Smooth muscle cell (in vitro differentiated cells): ENCODE data around the gene PLB1. TPM values are rescaled to one million over a fixed set of nuclear protein-coding genes. Genes with fewer than 3 reads are reported as not detected.

Experiments used
- DNase-seq: peaks from one replicate; lab custom pipeline; 2025; ENCODE audit not compliant: unreplicated experiment; lab: John Stamatoyannopoulos, UW
- H2AFZ ChIP-seq: fragments of 200-600 bp; sonication (generic); 2 replicates; pipeline ENCODE4 v1.6.0; 2016; ENCODE audit warnings: antibody characterized with exemption, low read depth, mild to moderate bottlenecking
- H3F3A ChIP-seq: fragments of 200-600 bp; sonication (generic); 2 replicates; pipeline ENCODE4 v1.6.0; 2017; ENCODE audit warnings: antibody characterized with exemption, low read depth
- H3K27ac ChIP-seq: fragments of 200-600 bp; sonication (generic); 2 replicates; pipeline ENCODE4 v1.5.1; 2016; ENCODE audit warnings: low read depth, mild to moderate bottlenecking
- H3K27me3 ChIP-seq: fragments of 200-600 bp; sonication (generic); 2 replicates; pipeline ENCODE4 v1.6.1; 2016; ENCODE audit warnings: low read depth, mild to moderate bottlenecking
- H3K36me3 ChIP-seq: fragments of 200-600 bp; sonication (generic); 2 replicates; pipeline ENCODE4 v1.5.1; 2016; ENCODE audit warnings: low read depth
- H3K4me1 ChIP-seq: fragments of 200-600 bp; sonication (generic); 2 replicates; pipeline ENCODE4 v1.5.1; 2016; ENCODE audit warnings: low read depth
- H3K4me2 ChIP-seq: fragments of 200-600 bp; sonication (generic); 2 replicates; pipeline ENCODE4 v1.6.0; 2016; ENCODE audit warnings: mild to moderate bottlenecking
- H3K4me3 ChIP-seq: fragments of 200-600 bp; sonication (generic); 2 replicates; pipeline ENCODE4 v1.5.1; 2016; ENCODE audit warnings: mild to moderate bottlenecking
- H3K79me2 ChIP-seq: fragments of 200-600 bp; sonication (generic); 2 replicates; pipeline ENCODE4 v1.6.0; 2016; ENCODE audit warnings: low read depth, mild to moderate bottlenecking
- H3K9ac ChIP-seq: fragments of 200-600 bp; sonication (generic); 2 replicates; pipeline ENCODE4 v1.6.0; 2016; ENCODE audit warnings: low read depth
- H3K9me3 ChIP-seq: fragments of 200-600 bp; sonication (generic); replicated peaks from 2 replicates; pipeline ENCODE4 v1.5.1; 2016; ENCODE audit warnings: low read depth
- H4K20me1 ChIP-seq: fragments of 200-600 bp; sonication (generic); 2 replicates; pipeline ENCODE4 v1.6.0; 2016; ENCODE audit warnings: low read depth
- WGBS: methylation state at CpG from one replicate; pipeline ENCODE4 v1.1.7; 2016; ENCODE audit warnings: low lambda C conversion rate; 5-methylcytosine and 5-hydroxymethylcytosine counted together
- polyA plus RNA-seq: library from polyadenylated mRNA; unstranded; fragments of >200 nt; fragmentation: Nextera tagmentation; extraction: Ambion mirVana; gene quantifications from 2 replicates; pipeline ENCODE4 v1.2.1, GENCODE V29; 2016
- total RNA-seq: library from RNA; depleted of rRNA; stranded (reverse); fragments of >200 nt; gene quantifications from 2 replicates; pipeline ENCODE4 v1.2.3, GENCODE V29; 2014
- TF ChIP-seq, protein P1 (sequence below): fragments of 200-600 bp; sonication (generic); IDR thresholded peaks from 2 replicates; pipeline ENCODE4 v1.5.1; 2017; ENCODE audit warnings: borderline replicate concordance, mild to moderate bottlenecking, antibody characterized with exemption; ENCODE audit not compliant: insufficient read depth, poor library complexity, severe bottlenecking

PLB1 gene
- total and polyA plus RNA-seq, 2 experiments from 2014 or later: 0.75 to 8.7 TPM

- no peaks in the 10 kb centered on the region for H3K79me2 ChIP-seq
- no peaks in the 10 kb centered on the region for H3K4me1 ChIP-seq
- TF ChIP-seq, protein P1, sequence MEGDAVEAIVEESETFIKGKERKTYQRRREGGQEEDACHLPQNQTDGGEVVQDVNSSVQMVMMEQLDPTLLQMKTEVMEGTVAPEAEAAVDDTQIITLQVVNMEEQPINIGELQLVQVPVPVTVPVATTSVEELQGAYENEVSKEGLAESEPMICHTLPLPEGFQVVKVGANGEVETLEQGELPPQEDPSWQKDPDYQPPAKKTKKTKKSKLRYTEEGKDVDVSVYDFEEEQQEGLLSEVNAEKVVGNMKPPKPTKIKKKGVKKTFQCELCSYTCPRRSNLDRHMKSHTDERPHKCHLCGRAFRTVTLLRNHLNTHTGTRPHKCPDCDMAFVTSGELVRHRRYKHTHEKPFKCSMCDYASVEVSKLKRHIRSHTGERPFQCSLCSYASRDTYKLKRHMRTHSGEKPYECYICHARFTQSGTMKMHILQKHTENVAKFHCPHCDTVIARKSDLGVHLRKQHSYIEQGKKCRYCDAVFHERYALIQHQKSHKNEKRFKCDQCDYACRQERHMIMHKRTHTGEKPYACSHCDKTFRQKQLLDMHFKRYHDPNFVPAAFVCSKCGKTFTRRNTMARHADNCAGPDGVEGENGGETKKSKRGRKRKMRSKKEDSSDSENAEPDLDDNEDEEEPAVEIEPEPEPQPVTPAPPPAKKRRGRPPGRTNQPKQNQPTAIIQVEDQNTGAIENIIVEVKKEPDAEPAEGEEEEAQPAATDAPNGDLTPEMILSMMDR: no peak
- H3K27me3 ChIP-seq: no peaks in the 10 kb centered on the region
- H3K27ac ChIP-seq: no peak overlapping the region
- no peak overlapping the region for H3K4me3 ChIP-seq
- no peak overlapping the region for H3K9ac ChIP-seq
- no peak for DNase-seq
- 95% methylated on average over 16 of the region's 16 CpGs for WGBS
- no peaks in the 10 kb centered on the region for H4K20me1 ChIP-seq
- no peaks in the 10 kb centered on the region for H3K9me3 ChIP-seq
- H3K36me3 ChIP-seq: no peaks in the 10 kb centered on the region
- H3F3A ChIP-seq: no peaks in the 10 kb centered on the region
- H2AFZ ChIP-seq: no peak overlapping the region
- H3K4me2 ChIP-seq: no peak overlapping the region
These were observed 82.2 kb downstream of the PLB1 start for GRCh38 chr2:28577791-28578680.

- H3K27ac ChIP-seq: no peak overlapping the region
- H3K4me1 ChIP-seq: no peaks in the 10 kb centered on the region
- no peaks in the 10 kb centered on the region for H3K9me3 ChIP-seq
- H3K4me2 ChIP-seq: no peak overlapping the region
- DNase-seq: no peak
- TF ChIP-seq, protein P1: no peak
- H3K27me3 ChIP-seq: no peaks in the 10 kb centered on the region
- H2AFZ ChIP-seq: no peak overlapping the region
- no peak overlapping the region for H3K4me3 ChIP-seq
- no peaks in the 10 kb centered on the region for H4K20me1 ChIP-seq
- no peaks in the 10 kb centered on the region for H3K79me2 ChIP-seq
- no peaks in the 10 kb centered on the region for H3K36me3 ChIP-seq
- H3F3A ChIP-seq: peaks cover 6% of the 10 kb centered on the region
- WGBS: 84% methylated on average over 2 of the region's 2 CpGs
- no peak overlapping the region for H3K9ac ChIP-seq
These were observed 82.9 kb downstream of the PLB1 start for GRCh38 chr2:28578774-28579173.

DNA sequence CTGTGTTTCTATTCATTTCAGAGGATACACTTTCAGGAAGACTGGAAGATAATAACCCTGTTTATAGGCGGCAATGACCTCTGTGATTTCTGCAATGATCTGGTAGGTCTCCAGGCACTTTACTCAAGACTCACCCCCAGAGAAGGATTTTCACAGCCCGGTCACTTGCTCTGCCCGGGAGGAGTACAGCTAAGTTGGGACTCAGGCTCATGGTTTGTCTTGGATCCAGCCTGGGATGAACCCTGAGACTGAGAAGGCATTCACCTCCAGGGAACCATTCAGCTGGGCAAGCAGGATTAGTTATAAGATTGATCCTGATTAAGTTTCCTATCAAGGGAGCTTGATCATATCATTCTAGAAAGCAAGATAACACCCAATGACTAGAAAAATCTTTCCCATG lies 83.7 kb downstream of the PLB1 start:
- no peak for DNase-seq
- H3K27me3 ChIP-seq: no peaks in the 10 kb centered on the region
- no peak overlapping the region for H3K9ac ChIP-seq
- no peak overlapping the region for H3K4me2 ChIP-seq
- H3K4me3 ChIP-seq: no peak overlapping the region
- no peaks in the 10 kb centered on the region for H3K9me3 ChIP-seq
- WGBS: 99% methylated on average over 3 of the region's 3 CpGs
- no peaks in the 10 kb centered on the region for H3K79me2 ChIP-seq
- TF ChIP-seq, protein P1: no peak
- H3K4me1 ChIP-seq: no peaks in the 10 kb centered on the region
- no peak overlapping the region for H3K27ac ChIP-seq
- H3F3A ChIP-seq: peaks cover 12% of the 10 kb centered on the region
- no peaks in the 10 kb centered on the region for H3K36me3 ChIP-seq
- H4K20me1 ChIP-seq: no peaks in the 10 kb centered on the region
- no peak overlapping the region for H2AFZ ChIP-seq
